K562 (cell line): ENCODE measurements around the gene MMP24OS. TPM values are rescaled to one million over a fixed set of nuclear protein-coding genes. Genes with fewer than 3 reads are reported as not detected.

Experiments
- ATF3 ChIP-seq, 2 experiments: fragments of 450-650 bp in 1 of 2; sonication (generic) in 1 of 2; formaldehyde crosslinking in 1 of 2; IDR thresholded peaks in 1 of 2; conservative IDR thresholded peaks in 1 of 2; 2 replicates each; pipeline versions ENCODE4 v1.6.1 to v1.8.1; 2016 to 2023; ENCODE audit warnings: mild to moderate bottlenecking in 2 of 2, moderate library complexity in 2 of 2, inconsistent platforms in 1 of 2, missing genetic modification reagents in 1 of 2
- CCAR2 ChIP-seq: fragments of 200-400 bp; formaldehyde crosslinking; IDR thresholded peaks from 2 replicates; pipeline ENCODE4 v1.6.1; 2017; ENCODE audit warnings: mild to moderate bottlenecking, low read depth, low read length
- GTF3C2 ChIP-seq: IDR thresholded peaks from 3 replicates; pipeline ENCODE4 v1.6.1; 2011; ENCODE audit warnings: borderline replicate concordance, mild to moderate bottlenecking, moderate library complexity; ENCODE audit not compliant: insufficient read length; ENCODE audit errors: extremely low read depth
- HOXB6 ChIP-seq: fragments of 250-450 bp; sonication (Bioruptor Pico); IDR thresholded peaks from 2 replicates; pipeline ENCODE4 v1.5.1; 2022; ENCODE audit warnings: mild to moderate bottlenecking, borderline replicate concordance
- MAFF ChIP-seq: IDR thresholded peaks from 2 replicates; pipeline ENCODE4 v1.6.1; 2012; ENCODE audit warnings: low read length, improper control_type of control experiment
- POLR2B ChIP-seq: fragments of 450-650 bp; IDR thresholded peaks from 2 replicates; pipeline ENCODE4 v1.6.1; 2018; ENCODE audit warnings: low read depth; ENCODE audit not compliant: partially characterized antibody
- RBM15 ChIP-seq: fragments of 200-400 bp; formaldehyde crosslinking; IDR thresholded peaks from 2 replicates; pipeline ENCODE4 v1.6.1; 2018; ENCODE audit warnings: mild to moderate bottlenecking, low read length, moderate library complexity; ENCODE audit not compliant: insufficient read depth
- RBM25 ChIP-seq: fragments of 200-400 bp; formaldehyde crosslinking; IDR thresholded peaks from 2 replicates; pipeline ENCODE4 v1.6.1; 2018; ENCODE audit warnings: low read length, low read depth, moderate library complexity; ENCODE audit not compliant: severe bottlenecking
- REST ChIP-seq, 2 experiments: fragments of 450-650 bp; formaldehyde crosslinking in 1 of 2; IDR thresholded peaks; 2 replicates each; pipeline versions ENCODE4 v1.4.0 to v1.6.1; 2014 to 2020; ENCODE audit warnings: mild to moderate bottlenecking in 2 of 2, borderline replicate concordance in 1 of 2, low read depth in 1 of 2
- RUNX1 ChIP-seq: sonication (generic); IDR thresholded peaks from 2 replicates; pipeline ENCODE4 v1.6.1; 2016; ENCODE audit warnings: antibody characterized with exemption, low read depth
- ZNF124 ChIP-seq: sonication (generic); formaldehyde crosslinking; IDR thresholded peaks from 2 replicates; pipeline ENCODE4 v1.8.1; 2022; ENCODE audit warnings: missing genetic modification reagents
- ZNF75A ChIP-seq: fragments of 450-650 bp; formaldehyde crosslinking; IDR thresholded peaks from 2 replicates; pipeline ENCODE4 v1.4.0; 2020; ENCODE audit warnings: mild to moderate bottlenecking
- polyA plus RNA-seq, 8 experiments: library from polyadenylated mRNA; depleted of rRNA in 4 of 8; stranded (reverse) in 5 of 8; unstranded in 3 of 8; fragments of >200 nt; fragmentation: Nextera tagmentation in 2 of 8; fragmentation: Illumina TruSeq in 1 of 8; extraction: Ambion mirVana in 2 of 8; extraction: Trizol in 1 of 8; gene quantifications; 2 replicates each; pipeline versions ENCODE4 v1.2.1 to v1.2.3, GENCODE V29; 2011 to 2014; ENCODE audit warnings: inconsistent platforms in 1 of 8, missing spikeins in 1 of 8
- total RNA-seq, 7 experiments: library from RNA; depleted of rRNA in 6 of 7; stranded (reverse); fragments of >200 nt in 6 of 7; fragmentation: Illumina TruSeq in 2 of 7; extraction: Trizol in 2 of 7; gene quantifications; 2 replicates each; pipeline versions ENCODE4 v1.2.1 to v1.2.3, GENCODE V29; 2011 to 2021; ENCODE audit warnings: low replicate concordance in 1 of 7

The MMP24OS gene
- total and polyA plus RNA-seq, 9 of the 15 experiments (the other 6 are each of a cell fraction or from before 2014, with no cell fraction given): 0.92 to 41.5 (median 11.4) TPM

- TF ChIP-seq REST (IDR thresholded peaks at IDR 0.05; ENCODE audit: borderline replicate concordance): peak; percentile 35
- no peak for TF ChIP-seq REST (CRISPR knock-in tag; IDR thresholded peaks at IDR 0.05; ENCODE audit: low read depth)
- TF ChIP-seq ZNF124 (CRISPR knock-in tag): no peak
- TF ChIP-seq POLR2B: no peak
- TF ChIP-seq RBM15: no peak
- TF ChIP-seq MAFF: peak; percentile 50; the same call in 1 of the 2 replicates
- no peak for TF ChIP-seq RUNX1
- TF ChIP-seq ZNF75A (CRISPR knock-in tag): no peak
- no peak for TF ChIP-seq CCAR2
- TF ChIP-seq GTF3C2: no peak
- TF ChIP-seq RBM25: no peak
- TF ChIP-seq HOXB6 (CRISPR knock-in tag): no peak
- TF ChIP-seq ATF3 (IDR thresholded peaks at IDR 0.05): peak; percentile 75
- no peak for TF ChIP-seq ATF3 (CRISPR knock-in tag; conservative IDR thresholded peaks at IDR 0.05)
Observed at GRCh38 chr20:35271073-35271882, 6.6 kb downstream of the MMP24OS start (continued).
